Hematopoietic multipotent progenitor cell treated with erythropoietin and hydrocortisone succinate and interleukin-3 and kit ligand, for 8 days (in vitro differentiated cells): ENCODE measurements around the gene SUGCT.

ENCODE experiments used
- DNase-seq: peaks from one replicate; pipeline ENCODE4 v3.0.0-alpha.2; 2015

The SUGCT gene

DNA sequence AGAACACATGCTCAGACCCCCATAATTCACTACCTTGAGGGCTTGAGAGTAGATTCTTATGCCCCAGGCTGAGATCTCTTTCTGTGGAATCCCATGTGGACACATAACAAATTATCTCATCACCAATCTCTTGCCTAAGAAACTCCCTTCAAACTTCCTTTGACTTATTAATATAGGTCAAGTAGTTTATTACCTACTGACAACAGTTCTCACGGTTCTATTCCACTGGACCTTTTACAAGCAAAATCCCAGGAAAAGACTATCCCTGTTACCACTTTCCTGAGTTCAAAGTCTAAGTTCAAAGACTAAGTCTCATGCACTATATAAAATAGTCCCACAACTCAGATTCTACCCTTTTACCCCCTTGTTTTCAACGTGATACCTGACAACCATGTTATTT lies 754.7 kb downstream of the SUGCT start:
- no peak for DNase-seq

DNA sequence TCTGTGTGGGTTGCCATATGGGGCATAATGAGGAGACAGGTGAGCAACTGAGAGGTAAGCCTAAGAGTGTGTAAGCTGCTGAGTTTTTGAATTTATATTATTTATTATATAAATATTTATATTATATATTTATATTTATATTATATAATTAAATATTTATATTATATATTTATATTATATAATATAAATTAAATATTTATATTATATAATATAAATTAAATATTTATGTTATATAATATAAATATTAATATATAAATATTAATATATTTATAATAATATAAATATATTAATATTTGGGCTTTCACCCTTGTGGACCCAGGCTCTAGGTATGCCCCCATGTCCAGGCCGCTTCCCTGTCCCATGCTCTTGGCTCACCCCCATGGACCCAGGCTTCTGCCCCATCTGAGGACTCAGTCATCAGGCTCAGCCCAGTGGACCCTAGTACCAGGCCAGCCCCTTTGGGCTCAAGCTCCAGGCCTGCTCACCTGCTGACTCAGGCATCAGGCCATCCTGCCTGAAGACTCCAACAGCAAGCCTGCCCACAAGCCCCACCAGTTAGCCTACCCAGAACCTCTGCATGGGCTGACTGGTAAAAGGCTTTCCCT lies 755.4 kb downstream of the SUGCT start:
- no peak for DNase-seq

DNA sequence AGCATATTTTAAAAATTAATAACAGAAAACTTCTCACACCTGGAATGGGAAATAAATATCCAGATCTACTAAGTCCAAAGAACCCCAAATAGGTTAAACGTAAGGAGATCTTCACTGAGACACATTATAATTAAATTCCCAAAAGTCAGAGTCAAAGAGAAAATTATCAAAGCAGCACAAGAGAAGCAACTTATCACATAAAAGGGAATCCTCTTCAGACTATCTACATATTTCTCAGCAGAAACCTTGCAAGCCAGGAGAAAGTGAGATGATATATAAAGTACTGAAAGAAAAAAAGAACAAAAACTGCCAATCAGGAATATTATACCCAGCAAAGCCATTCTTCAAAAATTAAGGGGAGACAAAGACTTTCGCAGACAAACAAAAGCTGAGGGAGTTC lies 756.4 kb downstream of the SUGCT start:
- DNase-seq = no peak

DNA sequence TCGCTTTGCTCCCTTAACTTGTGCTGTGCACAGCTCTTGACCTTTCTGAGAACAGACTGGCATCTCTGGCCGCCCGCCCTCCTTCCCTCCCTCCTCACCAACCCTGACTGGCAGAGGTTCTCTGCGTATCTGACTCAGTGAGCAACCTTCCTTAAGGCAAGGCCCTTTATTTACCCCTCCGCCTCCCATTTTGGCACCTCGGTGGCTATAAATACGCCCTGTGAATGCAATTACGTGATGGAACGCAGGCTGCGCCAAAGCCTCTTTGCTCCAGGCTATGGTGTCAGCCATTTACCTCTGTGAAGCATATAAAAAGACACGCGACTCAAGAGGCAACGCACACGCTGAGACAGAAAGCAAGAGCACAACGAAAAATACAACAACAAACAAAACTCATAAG lies 764.3 kb downstream of the SUGCT start:
- DNase-seq = no peak

DNA sequence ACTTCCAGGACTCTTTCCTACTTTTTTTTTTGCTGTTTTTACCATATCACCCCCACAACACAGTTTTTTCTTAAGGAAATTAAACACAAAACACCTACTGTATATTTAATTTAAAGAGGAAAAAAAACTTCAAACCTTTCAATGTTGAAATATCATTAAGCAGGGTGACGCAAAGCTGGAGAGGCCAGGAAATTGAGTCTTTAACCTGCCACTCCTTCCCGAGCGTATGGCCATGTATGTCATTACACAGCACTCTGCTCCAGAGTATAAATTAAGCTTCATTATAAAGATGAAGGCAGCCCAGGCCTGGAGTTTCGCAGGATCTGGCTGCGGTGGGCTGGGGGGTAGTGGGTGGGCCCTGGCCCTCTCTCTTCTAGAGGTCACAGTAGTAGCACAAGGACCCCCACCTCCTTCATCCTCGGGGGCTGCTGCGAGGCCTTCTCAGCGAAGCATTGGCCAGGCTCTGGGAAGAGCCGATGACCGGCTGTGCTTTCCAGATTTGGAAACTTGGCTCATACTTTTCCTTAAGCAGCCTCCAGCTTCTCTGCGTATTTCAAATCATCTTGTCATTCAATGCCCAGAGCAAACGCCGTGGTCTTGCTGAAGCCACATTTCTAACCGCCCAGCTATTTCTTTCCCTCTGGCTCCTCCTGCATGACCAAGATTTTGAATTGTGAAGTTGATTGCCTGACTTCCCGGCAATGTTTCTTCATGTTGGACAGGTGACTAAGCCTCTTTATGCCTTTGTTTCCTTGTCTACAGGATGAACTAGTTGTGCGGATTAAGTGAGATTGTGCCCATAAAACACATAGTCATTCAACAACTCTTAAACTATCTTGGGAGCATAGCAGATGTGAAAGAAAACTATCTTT lies 765.1 kb downstream of the SUGCT start:
- DNase-seq = no peak

DNA sequence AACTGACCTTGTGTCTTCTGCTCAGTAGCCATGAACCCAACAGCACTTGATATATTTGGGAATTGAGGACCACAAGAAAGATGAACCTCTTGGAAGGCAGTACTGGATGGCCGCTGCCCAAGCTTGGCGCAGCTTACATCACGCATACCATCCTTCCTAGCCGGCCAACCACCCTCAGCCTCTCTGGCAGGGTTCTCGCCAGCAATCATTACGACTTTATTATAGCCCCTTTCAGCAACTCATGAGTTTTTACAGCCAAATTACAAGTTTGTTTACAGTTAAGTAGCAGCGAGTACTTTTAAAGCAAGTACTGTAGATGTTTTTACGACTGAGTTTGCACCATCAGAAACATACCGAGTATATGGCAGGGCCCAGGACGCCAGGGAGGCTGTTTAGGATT lies 769.1 kb downstream of the SUGCT start:
- DNase-seq = no peak

DNA sequence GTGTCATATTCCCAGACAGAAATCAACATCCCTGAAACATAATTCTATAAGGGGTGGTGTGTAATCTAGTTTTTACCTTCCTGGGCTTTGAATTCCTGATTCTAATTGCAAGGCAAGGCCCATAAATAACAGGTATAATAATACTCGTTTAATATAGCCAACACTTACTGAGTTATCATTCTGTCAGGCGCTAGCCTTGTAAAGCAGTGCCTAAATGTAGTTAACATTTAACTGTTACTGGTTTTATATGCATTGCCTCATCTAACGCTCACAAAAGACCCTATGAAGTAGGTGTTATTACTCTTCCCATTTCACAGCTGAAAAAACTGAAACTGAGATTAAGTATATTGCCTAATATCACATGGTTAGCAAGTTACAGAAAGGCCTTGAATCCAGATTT lies 772.5 kb downstream of the SUGCT start:
- no peak for DNase-seq

DNA sequence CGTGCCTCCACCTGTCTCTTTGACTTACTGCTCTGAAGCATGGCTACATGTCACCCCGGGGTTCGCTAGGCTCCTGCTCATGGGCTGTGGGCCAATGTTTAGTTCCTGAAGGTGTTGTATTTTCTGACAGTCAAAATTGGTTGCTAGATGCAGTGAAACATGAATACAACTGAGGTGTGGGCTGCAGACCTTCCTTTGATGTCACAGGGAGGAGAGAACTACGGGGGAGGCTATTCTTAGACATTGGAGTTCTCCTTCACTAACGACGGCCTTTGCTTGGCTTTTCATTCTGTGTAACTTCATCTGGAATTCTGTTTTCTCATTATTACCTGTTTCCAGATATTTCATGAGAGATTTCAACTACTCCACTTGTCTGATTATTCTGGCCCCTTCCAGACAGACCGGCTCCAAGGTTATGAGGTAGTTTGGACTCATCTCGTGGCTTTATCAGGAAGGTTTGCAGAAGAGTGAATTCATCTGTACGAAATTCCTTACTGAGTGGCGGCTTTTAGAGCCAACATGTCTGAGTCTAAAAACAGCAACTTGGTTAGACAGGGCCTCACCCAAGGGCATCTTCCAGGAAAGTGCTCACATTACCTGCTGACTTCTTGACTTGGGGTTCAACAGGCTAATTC lies 774.7 kb downstream of the SUGCT start:
- no peak for DNase-seq
